HG03066 (cell line): ENCODE results near the gene PRM2.

Experiments used
- ATAC-seq: cut with Tn5 transposase; IDR thresholded peaks from one replicate; pipeline ENCODE4 v1.9.1; 2021; ENCODE audit warnings: low read depth; ENCODE audit not compliant: unreplicated experiment

PRM2 gene

GRCh38 chr16:11264155-11264832 lies 12.0 kb downstream of the PRM2 start:
- no peak for ATAC-seq

- no peak for ATAC-seq
Observed at GRCh38 chr16:11263737-11264136, 12.5 kb downstream of the PRM2 start.

DNA sequence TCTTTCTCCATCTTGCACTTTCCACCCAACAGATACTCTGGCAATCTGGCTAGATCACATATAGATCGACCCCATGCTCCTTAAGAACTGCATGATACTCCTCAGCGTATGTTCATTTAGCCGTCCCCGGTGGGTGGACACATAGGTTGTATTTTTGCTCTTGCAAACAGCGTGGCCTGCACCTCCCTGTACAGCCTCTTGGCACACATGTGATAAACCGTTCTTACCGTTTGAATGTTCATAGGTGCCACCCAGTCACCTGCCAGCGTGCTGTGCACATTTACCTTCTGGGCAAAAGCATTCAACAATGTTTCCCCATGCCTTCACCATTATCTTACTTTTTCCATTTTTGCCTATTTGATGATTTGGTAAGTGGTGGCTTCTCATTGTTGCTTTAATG lies 13.4 kb downstream of the PRM2 start:
- ATAC-seq: no peak

DNA sequence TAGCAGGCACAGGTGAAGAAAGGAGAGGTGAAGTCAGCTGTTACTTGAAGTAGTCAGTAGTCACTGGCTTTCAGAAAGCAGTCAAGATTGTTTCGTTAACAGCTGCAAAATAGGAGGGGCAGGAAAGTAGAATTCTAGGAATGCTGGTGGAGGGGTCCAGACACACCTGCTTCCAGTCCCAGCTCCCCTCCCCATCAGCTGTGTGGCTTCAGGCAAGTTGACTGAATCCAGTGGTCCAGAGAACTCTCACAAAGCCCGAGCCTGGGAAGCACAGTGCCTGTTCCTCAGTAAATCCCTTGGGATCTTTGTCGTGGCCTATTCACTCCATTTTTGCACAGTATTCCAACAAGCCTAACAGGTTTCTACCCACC lies 15.7 kb downstream of the PRM2 start:
- ATAC-seq: no peak

DNA sequence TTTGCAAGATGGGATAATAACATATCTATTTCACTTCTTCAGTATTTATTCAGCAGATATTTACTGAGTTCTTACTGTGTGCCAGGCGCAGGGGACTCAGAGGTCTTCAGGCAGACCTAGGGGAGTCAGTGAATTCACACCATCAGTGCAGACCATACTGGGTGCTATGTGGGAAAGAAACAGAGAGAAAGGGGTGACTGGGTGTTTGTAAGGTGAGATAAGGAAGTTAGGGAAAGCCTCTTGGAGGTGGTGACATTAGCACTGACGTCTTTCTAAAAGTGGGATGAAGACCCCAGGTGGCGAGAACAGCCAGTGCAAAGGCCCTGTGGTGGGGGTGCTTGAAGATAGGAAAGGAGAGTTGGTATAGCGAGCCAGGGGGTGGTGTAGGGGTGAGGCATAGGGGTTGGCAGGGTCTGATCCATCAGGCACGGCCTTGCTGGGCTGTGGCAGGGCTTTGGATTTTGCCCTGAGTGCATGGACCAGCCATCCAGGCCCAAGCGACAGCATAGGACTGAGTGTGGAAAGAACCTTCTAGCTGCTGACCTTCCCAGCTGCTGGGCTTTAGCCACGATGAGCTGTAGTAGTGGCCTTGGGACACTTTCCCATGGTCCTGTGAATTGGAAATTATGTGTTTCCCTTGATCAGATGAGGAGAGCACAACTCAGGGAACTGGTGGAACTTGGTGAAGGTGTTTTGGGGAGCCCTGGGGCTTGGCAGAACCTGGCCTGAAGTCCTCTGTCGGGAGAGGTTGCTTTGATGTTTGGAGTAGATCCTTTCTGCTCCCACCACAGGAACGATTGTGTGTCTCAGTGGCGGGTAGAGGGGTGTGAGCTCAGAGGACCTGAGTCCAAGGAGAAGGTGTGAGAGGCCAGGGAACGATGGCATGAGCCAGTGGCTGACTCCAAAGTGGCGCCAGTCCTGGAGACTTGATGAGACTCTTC lies 16.4 kb downstream of the PRM2 start:
- ATAC-seq: no peak

DNA sequence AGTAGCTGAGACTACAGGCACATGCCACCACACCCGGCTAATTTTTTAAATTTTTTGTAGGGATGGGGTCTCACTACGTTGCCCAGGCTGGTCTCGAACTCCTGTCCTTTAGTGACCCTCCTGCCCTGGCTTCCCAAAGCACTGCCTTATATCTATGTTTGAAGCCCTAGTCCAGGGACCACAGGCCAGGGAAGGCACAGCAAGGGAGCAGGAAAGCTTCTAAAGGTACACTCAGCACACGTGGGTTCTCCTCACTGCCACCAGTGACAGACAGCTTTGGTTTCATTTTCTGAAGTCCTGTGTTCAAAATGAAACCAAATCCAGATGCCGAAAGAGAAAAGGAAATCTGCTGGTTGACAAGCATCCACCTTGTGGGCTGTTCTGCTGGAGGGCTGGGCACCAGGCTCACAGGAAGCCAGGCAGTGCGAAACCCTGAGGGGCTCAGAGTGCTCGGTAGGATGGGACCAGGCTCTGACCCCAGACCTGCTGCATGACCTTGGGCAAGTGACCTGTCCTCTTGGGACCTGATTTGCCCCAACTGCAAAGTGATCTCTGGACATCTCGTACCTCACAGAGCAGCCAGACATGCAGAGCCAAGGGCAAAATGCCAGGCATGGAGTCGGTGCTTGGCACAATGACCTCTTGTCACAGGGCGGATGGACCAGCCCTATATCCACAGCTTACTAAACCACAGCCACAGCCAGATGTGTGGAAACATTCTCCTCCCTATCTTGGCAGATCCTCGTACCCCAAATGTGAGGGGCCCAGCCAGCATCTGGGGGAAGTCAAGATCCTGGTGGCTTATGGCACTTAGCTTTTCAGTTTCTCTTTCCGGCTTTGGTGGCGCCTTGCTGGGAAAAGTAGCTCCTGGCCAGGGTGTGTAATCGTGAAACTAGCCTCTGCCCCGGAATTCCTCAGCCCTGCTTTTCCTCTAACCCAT lies 17.5 kb downstream of the PRM2 start:
- ATAC-seq: no peak

GRCh38 chr16:11257131-11257938 lies 18.9 kb downstream of the PRM2 start:
- ATAC-seq: no peak

DNA sequence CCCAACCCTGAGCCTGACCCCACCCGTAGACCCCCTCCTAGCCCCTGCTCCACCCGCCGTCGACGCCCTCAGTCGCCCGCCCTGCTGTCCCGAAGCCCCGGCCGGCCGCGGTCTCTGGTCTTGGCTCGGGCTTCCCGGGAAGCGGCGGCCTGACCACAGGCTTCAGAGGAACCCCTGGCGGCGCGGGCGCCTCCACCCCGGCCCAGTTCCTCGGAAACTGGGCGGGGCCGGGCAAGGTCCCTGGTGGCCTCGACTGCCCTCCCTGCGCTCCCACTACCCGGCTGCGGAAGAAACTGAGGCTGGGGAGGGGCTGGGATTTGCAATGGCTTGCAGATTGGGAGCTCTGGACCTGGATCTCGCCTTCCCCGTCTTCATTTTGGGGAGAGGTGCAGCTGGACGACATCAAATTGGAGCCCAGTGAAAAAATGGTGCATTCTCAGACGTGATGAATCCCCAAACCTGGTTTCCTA lies 19.6 kb downstream of the PRM2 start:
- no peak for ATAC-seq

DNA sequence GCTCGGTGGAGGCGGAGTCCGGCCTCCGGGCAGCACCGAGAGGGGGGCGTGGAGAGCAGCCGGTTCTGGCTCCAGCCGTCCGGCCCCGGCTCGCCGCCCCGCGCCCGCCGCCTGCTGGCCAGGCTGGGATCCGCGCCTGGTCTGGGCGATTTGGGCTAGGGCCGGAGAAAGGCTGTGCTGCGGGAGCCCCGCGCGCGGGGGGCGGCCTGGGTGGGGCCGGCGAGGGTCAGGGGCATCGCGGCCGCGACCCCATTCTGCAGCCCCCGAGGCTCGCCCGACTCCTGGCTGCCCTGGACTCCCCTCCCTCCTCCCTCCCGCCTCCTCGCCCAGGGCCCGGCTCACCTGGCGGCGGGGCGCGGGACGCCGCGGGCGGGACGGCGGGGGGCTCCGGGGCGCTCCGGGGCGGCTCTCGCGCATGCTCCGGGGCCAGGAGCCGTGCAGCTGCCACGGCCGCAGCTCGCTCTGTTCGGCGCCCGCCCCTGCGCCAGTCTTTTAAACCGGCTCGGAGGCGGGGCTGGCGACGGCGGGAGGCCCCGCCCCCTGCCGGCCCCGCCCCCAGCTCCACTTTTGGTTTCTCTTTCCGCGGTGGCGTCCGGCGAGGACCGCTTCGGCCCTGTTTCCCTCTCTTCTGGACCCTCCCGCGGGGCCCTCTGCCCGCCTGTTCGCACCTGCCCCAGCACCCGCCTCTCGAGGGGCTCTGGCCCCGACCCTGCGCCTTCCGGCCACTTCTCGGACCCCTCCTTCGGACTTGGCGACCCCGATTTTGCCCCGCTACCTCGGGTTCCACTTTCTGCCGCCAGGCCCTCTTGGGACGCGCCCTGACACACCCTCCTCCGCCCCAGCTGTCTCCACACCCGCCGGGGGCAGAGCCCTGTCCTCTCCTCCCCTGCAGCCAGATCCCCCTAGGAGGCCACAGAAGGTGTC lies 20.3 kb downstream of the PRM2 start, which contains the start of gene SOCS1:
TSS of gene SOCS1 (minus strand) at position 468 of the 924 bp plus-strand sequence. CDS start 726 bp downstream, outside the sequence.
- ATAC-seq: peak; percentile 41

GRCh38 chr16:11254913-11255736 lies 21.2 kb downstream of the PRM2 start:
- ATAC-seq: no peak

- ATAC-seq: no peak
Observed at GRCh38 chr16:11253995-11254912, 22.0 kb downstream of the PRM2 start.

DNA sequence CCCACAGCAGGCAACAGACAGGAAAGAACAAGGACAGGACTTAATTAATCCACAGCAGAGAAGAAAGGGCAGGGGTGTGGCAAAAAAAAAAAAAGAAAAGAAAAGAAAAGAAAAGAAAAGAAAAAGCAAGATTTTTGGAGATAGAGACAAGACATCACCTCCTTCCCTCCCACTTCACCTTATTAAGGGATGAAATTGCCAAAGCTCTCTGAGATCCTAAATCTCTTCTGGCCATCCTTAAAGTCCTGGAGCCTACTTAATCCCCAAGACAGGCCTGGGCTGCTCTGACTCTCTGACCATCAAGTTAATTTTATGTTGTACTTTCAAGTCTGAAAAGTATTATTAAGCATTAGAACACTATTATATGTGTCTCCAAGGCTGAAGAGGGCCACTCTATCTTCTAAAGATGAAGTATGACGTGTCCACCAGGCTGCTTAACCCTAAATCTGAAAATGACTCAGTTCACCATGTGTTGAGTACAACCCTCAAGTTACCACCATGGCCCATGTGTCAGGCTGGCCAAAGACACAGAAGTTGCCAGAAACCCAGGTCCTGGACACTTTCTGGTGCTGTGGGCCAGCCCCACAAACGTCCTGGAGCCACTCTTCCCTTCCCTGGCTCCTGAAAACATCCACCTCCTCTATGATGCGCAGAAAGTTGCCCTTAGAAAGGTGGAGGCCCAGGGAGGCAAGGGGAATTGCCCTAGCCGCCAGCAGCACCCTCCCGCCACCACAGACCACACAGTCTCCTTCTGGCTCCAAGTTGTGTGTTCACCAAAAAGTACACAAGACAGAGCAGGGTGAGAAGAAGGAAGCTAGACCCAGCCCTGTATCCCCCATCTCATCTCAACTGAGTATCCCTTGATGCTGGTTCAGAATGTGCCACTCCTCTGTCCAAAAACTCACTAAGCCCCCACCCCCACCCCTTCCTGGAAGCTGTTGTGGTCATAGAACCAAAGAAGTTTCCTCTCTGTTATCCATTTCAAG lies 23.0 kb downstream of the PRM2 start:
- no peak for ATAC-seq

GRCh38 chr16:11252482-11252931 lies 23.8 kb downstream of the PRM2 start:
- no peak for ATAC-seq

DNA sequence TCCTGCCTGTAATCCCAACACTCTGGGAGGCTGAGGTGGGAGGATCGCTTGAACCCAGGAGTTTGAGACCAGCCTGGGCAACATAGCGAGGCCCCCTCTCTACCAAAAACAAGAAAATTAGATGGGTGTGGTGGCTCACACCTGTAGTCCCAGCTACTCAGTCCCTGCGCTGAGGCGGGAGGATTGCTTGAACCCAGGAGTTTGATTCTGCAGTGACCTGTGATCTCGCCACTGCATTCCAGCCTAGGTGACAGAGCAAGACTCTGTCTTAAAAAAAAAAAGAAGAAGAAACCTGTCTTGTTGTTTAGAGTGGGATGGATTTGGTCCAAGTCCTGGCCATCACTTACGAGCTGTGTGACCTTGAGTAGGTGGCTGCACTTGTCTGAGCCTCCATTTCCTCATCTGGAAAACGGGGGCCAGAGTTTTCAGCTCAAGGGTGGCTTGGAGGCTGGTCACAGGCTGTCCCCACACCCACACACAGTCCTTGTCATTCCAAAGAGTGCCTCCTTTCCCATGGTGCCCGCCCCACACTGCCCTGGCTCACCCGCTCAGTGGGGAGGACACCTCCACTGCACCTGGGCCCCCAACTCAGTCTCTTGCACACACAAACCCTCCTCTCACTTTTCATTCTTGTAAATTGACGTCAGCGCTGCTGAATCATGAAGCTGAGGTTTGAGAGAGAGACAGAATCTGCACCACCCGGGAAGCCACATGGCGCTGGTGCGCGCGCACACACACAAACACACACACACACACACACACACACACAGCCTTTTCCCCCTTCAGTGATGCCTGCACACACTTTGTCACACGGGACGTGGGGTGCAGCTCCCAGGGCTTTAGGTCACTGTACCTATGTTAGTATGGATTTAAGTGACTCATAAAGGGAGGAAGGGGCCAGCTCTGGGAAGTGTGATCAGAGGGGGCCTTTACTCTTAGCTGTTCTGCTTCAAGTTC lies 24.5 kb downstream of the PRM2 start:
- ATAC-seq: no peak
